Activated T-cell treated with anti-CD3 and anti-CD28 coated beads for 4 hours (primary cell): Measurements from ENCODE around the gene ENO3.

ENCODE experiments used
- DNase-seq: peaks from one replicate; pipeline ENCODE4 v3.0.0-alpha.2; 2020

ENO3 gene

GRCh38 chr17:4951486-4951885, 567 bp downstream of the ENO3 start:
- no peak for DNase-seq

DNA sequence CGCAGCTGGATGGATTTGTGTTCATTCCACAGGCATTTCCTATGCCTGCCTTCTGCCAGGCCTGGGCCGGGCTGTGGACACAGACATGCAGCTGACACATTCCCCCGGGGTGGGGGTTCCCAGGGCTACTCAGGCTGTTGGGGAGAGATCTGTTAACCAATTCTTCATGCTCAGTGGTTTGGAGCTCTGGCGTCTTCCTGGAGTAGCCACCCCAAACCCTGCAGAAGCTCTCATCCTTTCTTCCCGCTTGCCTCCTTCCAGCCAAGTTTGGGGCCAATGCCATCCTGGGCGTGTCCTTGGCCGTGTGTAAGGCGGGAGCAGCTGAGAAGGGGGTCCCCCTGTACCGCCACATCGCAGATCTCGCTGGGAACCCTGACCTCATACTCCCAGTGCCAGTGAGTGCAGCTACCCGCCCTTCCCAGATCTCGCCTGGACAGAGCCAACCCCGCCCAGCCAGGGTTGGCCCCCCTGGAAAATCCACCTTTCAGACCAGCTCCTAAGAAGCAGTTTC, 2.6 kb downstream of the ENO3 start:
- DNase-seq = no peak

- no peak for DNase-seq
Observed at GRCh38 chr17:4955091-4955490, 4.2 kb downstream of the ENO3 start.

- no peak for DNase-seq
Observed at GRCh38 chr17:4956493-4957061, 5.7 kb downstream of the ENO3 start.

DNA sequence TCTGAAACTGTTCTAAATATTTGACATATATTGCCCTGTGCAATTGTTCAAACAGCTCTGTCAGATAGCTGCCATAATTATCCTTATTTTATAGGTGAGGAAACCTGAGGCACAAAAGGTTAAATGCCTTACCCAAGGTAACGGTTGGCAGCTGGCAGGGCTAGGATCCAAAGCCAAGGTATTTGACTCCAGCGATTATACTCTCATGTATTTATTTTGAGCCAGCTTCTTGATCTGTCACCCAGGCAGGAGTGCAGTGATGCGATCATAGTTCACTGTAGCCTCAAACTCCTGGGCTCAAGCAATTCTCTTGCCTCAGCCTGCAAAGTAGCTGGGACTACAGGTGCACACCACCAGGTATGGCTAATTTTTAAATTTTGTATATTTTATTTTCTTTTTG, 7.2 kb downstream of the ENO3 start:
- DNase-seq = no peak

GRCh38 chr17:4959261-4959965, 8.5 kb downstream of the ENO3 start:
- no peak for DNase-seq

DNA sequence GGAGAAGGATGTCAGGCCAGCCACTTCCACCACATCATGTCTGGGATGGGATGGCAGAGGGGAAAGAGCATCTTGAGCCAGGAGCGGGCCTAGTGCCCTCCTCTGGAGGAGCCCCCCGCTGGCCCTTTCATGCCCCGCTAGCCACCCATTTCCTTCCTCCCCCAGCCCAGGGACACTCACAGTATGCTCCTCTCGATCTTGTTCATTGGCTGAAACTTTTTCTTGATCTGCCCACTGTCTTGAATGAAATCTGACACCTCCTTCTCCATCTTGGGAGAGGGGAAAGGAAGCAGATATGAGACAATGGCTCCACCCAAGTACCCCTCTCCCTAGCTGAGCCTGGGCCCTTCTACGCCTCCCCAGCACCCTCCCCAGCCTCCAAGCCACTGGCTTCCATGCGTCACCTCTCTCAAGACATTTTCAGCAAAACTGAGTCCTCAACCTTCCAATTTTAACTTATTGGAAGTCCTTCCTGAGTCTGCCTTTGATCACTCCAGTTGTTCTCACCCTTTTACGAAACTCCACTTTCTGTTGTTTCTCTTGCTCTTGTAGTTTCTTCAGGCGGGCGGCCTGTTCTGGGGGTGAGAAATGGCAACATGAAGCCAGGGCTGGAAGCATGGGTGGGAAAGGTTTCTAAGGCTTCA, 9.5 kb downstream of the ENO3 start:
- no peak for DNase-seq

DNA sequence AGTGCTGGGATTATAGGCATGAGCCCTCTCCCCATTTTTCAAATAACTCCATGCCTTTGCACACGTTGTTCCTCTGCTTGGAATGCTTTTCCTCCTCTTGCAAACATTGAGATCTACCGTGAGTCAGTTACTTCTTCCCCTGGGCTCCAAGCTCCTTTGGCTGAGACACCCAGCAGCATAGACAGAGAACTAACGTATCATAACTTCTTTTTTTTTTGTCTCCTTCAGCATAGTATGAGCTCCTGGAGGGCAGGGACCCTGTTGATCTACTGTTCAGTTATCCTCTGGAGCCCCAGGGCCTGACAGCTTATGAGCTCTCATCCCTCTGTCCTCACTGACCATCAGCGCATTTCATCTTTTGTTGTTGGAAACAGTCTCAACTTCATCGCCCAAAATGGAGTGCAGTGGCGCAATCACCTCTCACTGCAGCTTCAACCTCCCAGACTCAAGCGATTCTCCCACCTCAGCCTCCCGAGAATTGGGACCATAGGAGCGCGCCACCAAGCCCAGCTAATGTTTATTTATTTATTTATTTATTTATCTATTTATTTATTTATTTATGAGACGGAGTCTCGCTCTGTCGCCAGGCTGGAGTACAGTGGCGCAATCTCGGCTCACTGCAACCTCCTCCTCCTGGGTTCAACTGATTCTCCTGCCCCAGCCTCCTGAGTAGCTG, 14.5 kb downstream of the ENO3 start:
- no peak for DNase-seq

DNA sequence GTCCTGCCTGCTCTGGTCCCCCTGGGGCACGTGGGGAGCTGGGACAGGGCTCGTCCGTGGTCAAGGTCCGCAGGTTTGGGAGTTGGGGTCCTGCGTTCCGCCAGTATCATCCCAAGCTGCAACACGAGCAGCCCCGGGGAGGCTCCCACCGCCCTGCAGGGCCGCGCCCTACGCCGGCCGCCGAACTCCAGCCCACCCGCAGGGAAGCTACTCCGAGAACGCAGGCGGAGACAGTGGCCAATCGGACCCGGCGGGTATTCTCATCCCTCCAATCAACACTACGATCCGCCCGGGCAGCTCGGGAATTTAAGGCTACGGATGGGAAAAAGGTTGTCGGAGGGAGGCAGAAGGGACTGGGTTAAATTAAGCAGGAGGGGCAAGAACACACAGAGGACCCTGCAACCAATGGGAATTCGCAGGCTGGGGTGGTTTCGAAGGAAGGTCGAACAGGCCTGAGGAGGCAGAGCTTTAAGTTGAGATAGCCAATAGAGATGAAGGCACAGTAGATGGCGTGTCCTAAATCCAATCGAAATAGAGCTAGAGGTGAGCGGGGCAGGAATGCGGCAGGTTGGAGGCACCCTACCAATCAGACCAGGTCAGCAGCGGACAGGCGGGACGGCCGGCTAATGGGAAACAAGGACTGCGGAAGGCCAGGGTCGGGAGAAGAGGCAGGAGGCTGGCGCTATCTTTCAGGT, 16.1 kb downstream of the ENO3 start:
- DNase-seq = peak; percentile 69

DNA sequence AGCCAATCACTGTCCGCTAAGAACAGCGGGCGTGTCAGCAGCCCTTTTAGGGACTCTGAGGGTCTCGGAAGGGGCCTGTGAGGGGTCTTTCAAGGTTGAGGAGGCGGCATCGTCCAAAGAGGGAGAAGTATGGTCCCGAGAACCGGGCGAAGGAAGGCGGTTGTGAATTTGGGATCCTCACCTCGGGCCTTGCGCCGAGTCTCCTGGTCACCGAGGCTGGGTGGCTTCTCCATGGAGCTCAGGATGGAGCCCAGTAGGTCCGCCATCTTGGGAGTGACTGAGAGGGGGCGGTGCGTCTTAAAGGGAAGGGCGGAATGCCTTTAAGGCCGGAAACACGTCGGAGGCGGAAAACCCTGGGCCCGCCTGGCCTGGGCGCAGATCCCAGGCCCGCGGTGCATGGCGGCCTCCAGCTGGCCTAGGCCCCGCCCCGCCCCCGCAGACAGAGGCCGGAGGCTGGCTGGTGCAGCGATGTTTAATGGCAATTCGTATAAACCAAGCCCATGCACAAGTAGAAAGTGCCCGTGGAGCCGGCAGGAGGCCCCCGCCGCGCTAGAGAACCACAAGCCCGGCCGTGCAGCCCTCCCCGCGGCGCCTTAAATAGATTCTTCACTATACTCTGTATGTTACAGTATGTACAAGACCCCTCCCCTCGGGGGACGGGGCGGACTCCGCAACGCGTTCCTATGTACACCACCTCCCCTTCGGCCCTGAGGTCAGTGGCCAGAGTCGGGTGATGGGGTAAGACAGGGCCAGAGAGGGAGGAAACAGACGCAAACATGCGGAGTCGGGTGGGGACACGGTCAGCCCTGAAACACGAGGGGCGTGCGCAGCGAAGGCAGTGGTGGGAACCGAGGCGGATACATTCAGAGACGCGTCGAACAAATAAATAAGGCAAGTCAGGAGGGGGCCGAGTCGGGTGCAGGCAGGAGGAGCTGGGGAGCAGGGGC, 16.9 kb downstream of the ENO3 start, which contains the start of gene SPAG7:
Gene SPAG7 (minus strand): TSS at position 279 of the 947 bp plus-strand sequence. CDS start 13 bp downstream, at position 266.
- DNase-seq = peak; percentile 87

DNA sequence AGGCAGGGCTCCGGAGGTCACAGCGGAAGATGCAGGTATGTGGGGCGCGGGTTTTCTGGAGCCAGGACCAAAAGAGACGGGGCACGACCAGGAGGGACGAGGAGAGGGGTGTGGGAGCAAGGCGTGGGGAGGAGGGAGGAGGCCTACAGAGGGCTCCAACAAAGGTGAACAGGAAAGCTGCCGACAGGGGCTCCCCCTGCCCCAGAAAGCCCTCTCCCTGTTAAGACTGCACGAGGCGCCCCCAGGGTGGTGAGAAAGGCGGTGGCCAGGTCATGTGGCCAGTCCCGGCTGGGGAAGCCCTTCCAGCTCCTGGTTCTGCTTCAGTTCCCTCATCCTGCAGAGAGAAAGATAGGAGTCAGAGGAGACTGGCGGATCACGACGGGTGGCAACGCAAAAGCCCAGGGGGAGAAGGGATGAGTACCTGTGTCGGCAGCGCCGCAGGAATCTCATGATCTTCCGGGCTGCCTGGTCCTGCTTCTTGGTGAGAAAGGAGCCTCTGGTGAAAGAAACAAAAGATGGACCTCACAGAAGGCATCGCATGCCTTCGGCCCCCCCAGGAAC, 17.6 kb downstream of the ENO3 start:
- no peak for DNase-seq

GRCh38 chr17:4969047-4969550, 18.2 kb downstream of the ENO3 start:
- DNase-seq = no peak

GRCh38 chr17:4969551-4970173, 18.7 kb downstream of the ENO3 start:
- no peak for DNase-seq

DNA sequence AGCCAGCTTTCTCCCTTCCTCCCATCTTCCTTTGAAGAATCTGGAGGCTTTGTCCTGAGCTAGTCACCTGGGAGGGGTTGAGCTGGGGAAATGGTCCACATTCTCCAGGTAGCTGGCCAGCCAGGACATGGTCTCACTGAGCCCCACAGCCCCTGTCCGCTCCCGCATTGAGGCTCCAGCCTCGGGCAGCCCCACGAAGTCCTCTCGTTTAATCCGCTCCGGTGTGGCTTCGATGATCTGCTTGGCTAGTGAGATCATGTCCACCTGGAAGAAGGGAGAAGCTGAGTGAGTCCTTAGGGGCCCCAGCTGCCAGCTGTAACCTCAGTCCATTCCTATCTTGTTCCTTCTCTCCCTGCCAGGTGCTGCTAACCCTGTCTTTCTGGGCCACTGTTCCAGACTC, 19.4 kb downstream of the ENO3 start:
- DNase-seq = no peak

DNA sequence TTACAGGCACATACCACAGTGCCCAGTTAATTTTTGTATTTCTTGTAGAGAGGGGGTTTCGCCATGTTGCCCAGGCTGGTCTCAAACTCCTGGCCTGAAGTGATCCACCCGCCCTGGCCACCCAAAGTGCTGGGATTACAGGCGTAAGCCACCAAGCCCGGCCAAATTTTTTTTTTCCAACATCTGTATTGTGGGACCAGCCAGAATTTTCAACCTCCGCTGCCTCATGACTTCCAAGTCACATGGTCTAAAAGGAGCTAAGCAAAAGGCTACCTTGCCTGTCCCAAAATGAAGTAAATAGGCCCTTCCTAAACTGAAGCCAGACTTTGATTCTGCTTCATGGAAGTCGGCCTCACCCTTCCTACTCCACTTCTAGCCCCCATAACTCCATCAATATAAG, 20.9 kb downstream of the ENO3 start:
- DNase-seq = no peak

- DNase-seq = no peak
Observed at GRCh38 chr17:4972322-4972721, 21.4 kb downstream of the ENO3 start.

- DNase-seq = no peak
Observed at GRCh38 chr17:4972752-4973151, 21.8 kb downstream of the ENO3 start.

- no peak for DNase-seq
Observed at GRCh38 chr17:4973256-4974114, 22.6 kb downstream of the ENO3 start.

- no peak for DNase-seq
Observed at GRCh38 chr17:4974115-4974670, 23.3 kb downstream of the ENO3 start.
